Epithelial cell of prostate (primary cell): ENCODE measurements around the gene NEURL1.
"Not testable (repeated sequence)": the region's sequence is repeated elsewhere in the genome, so short reads cannot be mapped to it uniquely, and the experiment has no call there.

Experiments used
- DNase-seq: peaks from one replicate; pipeline ENCODE4 v3.0.0-alpha.2; 2011; ENCODE audit warnings: low read depth, low spot score
- H3K27ac ChIP-seq: fragments of 450-650 bp; 2 replicates; pipeline ENCODE4 v1.5.1; 2017; ENCODE audit warnings: mild to moderate bottlenecking

Gene NEURL1

DNA sequence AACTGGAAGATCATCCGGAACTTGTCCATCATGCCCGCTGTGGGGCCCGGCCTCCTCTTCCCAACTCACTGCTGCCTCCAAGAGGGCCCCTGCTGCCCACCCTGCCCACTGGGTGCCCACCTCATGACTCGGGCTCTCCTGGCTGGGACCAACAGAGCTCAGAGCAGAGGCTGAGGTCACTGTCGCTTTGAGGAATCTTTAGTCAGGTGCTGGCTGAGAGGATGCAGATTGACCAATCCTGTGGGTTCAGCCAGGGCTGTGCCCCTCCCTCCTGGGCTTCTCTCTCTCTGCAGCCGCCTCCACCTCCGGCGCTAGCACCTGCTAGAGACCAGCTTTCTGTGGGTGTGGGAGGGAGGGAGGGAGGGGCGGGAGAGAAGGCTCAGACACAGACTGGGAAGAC lies 34.8 kb upstream of the NEURL1 start, which contains the start of gene CALHM1:
TSS of gene CALHM1 (minus strand) at position 181 of the 400 bp plus-strand sequence. CDS start at position 32, 149 bp downstream.
- no peak within 1 kb of the TSS for H3K27ac ChIP-seq
- DNase-seq: no peak

- no peak for DNase-seq
- H3K27ac ChIP-seq: no peak overlapping the region
These were observed 33.9 kb upstream of the NEURL1 start for GRCh38 chr10:103459615-103460014.

- no peak overlapping the region for H3K27ac ChIP-seq
- no peak for DNase-seq
These were observed 30.0 kb upstream of the NEURL1 start for GRCh38 chr10:103463499-103463898.

DNA sequence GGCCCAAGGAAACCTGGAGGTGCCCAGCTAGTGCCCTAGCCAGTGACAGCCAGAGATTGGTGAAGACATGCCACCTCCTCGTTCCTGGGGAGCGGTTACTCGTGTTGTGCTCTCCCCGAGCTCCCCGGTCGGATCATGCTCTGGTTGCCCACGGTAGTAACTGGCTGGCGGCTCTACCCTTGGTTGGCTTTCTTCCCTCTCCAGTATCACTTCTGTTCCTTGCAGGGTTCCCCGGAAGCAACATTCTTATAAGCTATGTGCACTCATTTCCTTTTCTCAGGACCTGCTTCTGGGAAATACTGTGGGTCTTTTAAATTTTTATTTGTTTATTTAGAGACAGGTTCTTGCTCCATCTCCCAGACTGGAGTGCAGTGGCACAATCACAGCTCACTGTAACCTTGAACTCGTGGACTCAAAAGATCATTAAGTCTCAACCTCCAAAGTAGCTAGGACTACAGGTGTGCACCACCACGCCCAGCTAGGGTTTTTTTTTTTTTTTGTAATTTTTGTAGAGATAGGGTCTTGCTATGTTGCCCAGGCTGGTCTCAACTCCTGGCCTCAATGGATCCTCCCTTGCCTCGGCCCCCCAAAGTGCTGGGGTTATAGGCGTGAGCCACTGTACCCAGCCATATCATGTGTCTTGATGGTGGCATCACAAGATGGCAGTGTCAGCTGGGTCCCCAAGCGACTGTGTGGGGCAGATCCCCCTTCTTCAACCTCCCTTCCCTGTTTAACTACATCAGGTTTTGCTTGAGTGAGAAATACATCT lies 27.9 kb upstream of the NEURL1 start:
- DNase-seq: no peak
- no peak overlapping the region for H3K27ac ChIP-seq

GRCh38 chr10:103466734-103467133 lies 26.8 kb upstream of the NEURL1 start:
- DNase-seq: no peak
- H3K27ac ChIP-seq: no peak overlapping the region

DNA sequence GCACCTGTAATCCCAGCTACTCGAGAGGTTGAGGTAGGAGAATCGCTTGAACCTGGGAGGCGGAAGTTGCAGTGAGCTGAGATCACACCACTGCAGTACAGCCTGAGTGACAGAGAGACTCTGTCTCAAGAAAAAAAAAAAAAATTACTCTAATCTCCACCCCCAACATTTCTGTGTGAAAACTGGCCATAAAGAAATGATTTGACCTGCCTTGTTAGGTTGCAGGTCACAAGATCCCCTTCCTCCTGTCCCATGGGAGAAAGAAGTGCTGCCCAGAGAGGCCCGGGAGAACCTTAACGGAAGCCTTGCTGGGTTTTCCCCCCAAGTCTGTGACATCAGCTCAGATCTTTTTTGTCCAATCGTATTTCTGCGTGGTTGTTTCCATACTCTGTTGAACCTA lies 26.1 kb upstream of the NEURL1 start:
- no peak for DNase-seq
- no peak overlapping the region for H3K27ac ChIP-seq

- DNase-seq: no peak
These were observed 24.3 kb upstream of the NEURL1 start for GRCh38 chr10:103469201-103469600.

GRCh38 chr10:103470761-103471653 lies 22.5 kb upstream of the NEURL1 start:
- DNase-seq: no peak
- H3K27ac ChIP-seq: no peak overlapping the region

More at GRCh38 chr10:103469201-103469600, 24.3 kb upstream of the NEURL1 start:
- no peak overlapping the region for H3K27ac ChIP-seq

- no peak overlapping the region for H3K27ac ChIP-seq
- no peak for DNase-seq
These were observed 21.5 kb upstream of the NEURL1 start for GRCh38 chr10:103472005-103472404.

DNA sequence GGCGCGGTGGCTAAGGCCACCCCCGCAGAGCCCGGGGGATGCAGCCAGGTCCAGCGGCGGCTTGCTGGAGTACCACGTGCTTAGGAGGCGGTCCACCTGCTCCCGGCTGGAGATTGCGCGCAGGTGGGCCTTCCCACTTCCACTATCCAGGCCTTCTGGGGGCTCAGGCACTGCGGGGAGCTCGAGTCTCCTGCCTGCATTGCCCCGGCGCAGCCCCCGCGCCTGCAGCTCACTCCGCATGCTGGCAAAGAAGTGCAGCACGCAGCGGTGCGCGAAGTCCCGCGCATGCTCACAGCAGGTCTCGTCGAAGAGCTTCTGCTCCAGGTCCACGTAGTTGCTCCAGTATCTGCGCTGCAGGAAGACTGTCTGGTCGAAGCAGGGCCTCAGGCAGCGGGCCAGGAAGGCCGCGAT lies 20.2 kb upstream of the NEURL1 start:
- H3K27ac ChIP-seq: no peak overlapping the region
- DNase-seq: no peak

DNA sequence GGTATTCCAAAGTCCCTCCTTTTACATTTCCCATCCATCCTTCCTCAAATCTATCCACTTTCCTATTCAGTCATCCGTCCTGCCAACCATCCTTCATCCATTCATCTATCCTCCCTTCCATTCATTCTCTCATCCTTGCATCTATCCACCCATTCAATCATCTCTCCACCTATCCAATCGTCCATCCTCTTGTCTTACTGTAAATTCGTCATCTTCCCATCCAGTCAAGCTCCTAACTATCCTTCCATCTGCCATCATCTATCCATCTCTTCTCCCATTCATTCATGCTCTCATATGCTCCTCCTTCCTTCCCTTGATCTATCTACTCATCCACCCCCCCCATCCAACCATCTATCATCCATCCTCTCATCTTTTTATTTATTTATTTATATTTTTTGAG lies 19.4 kb upstream of the NEURL1 start:
- no peak overlapping the region for H3K27ac ChIP-seq
- DNase-seq: no peak

- no peak for DNase-seq
- no peak overlapping the region for H3K27ac ChIP-seq
These were observed 18.1 kb upstream of the NEURL1 start for GRCh38 chr10:103475437-103475836.

GRCh38 chr10:103476046-103476768 lies 17.3 kb upstream of the NEURL1 start:
- DNase-seq: no peak
- no peak overlapping the region for H3K27ac ChIP-seq

DNA sequence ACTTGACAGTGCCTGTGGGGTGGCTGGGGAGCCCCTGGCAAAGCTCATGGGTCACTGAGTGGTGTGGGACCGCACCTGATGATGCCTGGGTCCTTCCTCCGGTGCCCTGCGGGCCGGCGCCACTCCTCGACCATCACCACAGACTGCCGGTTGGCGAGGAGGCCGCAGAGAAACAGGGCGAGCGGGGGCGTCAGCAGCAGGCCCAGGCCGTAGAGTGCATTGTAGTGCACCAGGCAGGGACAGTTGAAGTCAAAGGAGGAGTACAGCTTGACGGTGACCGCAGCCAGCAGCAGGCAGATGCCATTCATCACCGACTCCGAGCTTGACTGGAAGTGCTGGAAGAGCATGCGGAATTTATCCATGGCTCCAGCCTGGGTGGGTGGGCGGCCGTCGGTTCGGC lies 14.8 kb upstream of the NEURL1 start:
- no peak for DNase-seq
- H3K27ac ChIP-seq: no peak overlapping the region

- DNase-seq: no peak
- no peak within 1 kb of the TSS for H3K27ac ChIP-seq
These were observed 14.4 kb upstream of the NEURL1 start, which contains the start of gene CALHM3 for GRCh38 chr10:103479135-103479534. CALHM3 (minus strand) TSS chr10:103479240; CDS start chr10:103479032, 208 bp downstream.

DNA sequence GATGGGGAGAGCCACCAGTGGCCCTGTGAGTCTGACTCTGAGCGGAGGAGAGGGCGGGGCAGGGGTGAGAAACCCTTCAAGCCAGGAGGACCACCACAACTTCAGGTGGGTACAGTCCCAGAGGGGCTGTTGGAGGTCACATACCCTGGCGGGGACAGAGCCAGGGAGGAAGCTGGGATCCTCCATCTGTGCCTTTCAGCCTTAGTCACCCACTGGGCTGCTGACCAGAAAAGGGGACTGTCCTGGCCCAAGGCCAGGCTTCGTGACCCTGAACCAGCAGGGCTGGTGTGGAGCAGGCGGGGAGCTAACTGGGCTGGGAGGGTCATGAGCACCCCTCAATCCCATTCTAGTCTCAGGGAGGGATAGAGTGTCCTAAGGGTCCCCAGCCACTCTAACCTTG lies 13.0 kb upstream of the NEURL1 start:
- DNase-seq: no peak
- H3K27ac ChIP-seq: no peak overlapping the region

DNA sequence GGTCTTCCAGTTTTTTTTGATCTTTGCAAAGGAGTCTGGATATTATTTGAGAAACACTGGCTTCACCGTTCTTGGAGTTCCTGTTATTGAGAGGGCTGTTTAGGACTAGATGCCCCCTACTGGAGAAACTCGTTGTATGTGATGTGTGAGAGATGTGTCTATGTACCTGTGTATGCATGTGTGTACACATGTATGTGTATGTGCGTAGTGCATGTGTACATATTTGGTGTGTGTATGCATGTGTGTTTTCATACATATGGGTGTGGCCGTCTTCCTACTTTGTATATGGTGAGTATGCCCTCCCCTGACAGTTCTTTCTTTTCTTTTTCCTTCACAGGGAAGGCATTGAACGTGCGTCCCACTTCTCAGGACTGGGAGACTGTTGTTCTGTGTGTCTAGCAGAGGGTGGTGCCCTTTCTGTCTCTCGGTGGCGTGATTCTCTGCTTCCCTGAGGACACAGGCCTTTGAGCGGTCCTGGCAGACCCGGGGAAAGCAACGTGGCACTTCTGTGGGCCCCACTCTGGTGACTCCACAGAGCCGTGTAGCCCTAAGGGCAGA lies 11.5 kb upstream of the NEURL1 start:
- DNase-seq: no peak
- no peak overlapping the region for H3K27ac ChIP-seq

GRCh38 chr10:103486635-103487409 lies 6.7 kb upstream of the NEURL1 start:
- not testable (repeated sequence) for H3K27ac ChIP-seq, DNase-seq

DNA sequence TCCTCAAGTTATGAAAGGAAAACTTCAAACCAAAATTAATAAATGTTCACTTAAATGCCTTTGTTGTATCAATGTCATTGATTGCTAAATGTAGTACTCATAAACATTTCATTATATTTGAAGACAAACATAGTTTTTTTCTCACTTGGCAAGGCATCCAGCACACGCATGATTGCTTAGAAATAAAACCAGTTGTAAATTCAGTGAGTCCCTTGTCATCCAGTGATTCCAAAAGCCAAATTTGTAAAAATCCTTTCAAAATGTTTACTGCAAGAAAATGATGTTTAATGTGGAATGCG lies 6.1 kb upstream of the NEURL1 start:
- DNase-seq: no peak
- no peak overlapping the region for H3K27ac ChIP-seq

- no peak overlapping the region for H3K27ac ChIP-seq
These were observed 2.6 kb upstream of the NEURL1 start for GRCh38 chr10:103490986-103491314.

More at GRCh38 chr10:103490986-103491314, 2.6 kb upstream of the NEURL1 start:
- DNase-seq: no peak
